AG10803 (cell line): ENCODE data around the gene KTN1.

Source experiments
- DNase-seq: peaks from one replicate; pipeline ENCODE4 v3.0.0; 2010; ENCODE audit warnings: low read depth
- H3K4me3 ChIP-seq: 2 replicates; pipeline ENCODE4 v1.5.1; 2011; ENCODE audit warnings: mild to moderate bottlenecking, low read length, control low read depth
- CTCF ChIP-seq: conservative IDR thresholded peaks from 2 replicates; pipeline ENCODE4 v1.5.1; 2011; ENCODE audit warnings: mild to moderate bottlenecking, low read length, control low read depth, inconsistent platforms

The KTN1 gene

DNA sequence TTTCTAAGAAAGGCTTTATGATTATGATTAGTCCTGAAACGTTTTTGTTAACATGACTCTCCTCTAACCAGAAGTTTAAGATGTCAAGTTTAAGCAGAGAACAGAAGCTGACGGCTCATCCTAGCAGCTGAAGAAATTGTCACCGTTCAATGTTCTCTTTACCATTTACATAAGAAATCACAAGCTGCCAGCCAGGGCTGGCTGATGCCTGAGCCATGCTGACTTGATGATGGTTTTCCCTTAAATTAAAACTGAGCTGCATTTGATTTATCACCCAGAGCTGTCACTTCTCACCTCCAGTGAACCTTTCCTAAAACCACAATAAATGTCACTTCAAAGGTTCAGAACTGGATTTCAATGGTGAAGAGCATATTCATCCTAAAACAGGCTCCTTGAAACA is 153.6 kb downstream of the KTN1 start:
- TF ChIP-seq CTCF = no peak
- H3K4me3 ChIP-seq = no peak overlapping the region
- DNase-seq = no peak
